ENCODE measurements around the gene PRTN3.

Gene PRTN3

DNA sequence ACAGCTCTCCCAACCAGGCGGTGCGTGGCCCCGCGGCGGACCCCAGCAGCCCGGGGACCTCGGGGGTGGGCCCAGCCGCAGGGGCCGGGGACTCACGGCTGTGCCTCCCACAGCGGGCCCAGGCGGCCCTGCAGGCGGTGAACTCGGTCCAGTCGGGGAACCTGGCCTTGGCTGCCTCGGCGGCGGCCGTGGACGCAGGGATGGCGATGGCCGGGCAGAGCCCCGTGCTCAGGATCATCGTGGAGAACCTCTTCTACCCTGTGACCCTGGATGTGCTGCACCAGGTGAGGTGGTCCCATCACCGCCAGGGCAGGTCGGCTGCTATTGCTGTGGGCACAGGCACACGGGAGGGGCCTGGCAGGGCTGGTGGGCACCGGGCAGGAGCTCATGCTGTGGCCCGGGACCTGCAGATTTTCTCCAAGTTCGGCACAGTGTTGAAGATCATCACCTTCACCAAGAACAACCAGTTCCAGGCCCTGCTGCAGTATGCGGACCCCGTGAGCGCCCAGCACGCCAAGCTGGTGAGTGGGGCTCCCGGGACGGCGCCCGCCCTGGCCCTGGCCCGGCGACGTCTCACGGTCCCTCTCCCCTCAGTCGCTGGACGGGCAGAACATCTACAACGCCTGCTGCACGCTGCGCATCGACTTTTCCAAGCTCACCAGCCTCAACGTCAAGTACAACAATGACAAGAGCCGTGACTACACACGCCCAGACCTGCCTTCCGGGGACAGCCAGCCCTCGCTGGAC, 36.2 kb upstream of the PRTN3 start:
- TF ChIP-seq, protein P1, sequence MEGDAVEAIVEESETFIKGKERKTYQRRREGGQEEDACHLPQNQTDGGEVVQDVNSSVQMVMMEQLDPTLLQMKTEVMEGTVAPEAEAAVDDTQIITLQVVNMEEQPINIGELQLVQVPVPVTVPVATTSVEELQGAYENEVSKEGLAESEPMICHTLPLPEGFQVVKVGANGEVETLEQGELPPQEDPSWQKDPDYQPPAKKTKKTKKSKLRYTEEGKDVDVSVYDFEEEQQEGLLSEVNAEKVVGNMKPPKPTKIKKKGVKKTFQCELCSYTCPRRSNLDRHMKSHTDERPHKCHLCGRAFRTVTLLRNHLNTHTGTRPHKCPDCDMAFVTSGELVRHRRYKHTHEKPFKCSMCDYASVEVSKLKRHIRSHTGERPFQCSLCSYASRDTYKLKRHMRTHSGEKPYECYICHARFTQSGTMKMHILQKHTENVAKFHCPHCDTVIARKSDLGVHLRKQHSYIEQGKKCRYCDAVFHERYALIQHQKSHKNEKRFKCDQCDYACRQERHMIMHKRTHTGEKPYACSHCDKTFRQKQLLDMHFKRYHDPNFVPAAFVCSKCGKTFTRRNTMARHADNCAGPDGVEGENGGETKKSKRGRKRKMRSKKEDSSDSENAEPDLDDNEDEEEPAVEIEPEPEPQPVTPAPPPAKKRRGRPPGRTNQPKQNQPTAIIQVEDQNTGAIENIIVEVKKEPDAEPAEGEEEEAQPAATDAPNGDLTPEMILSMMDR (conservative IDR thresholded peaks at IDR 0.05; ENCODE audit: low read depth, low read length): no peak
- DNase-seq (ENCODE audit: low read depth): no peak
- no peak overlapping the region for H3K4me3 ChIP-seq (ENCODE audit: low read length)

DNA sequence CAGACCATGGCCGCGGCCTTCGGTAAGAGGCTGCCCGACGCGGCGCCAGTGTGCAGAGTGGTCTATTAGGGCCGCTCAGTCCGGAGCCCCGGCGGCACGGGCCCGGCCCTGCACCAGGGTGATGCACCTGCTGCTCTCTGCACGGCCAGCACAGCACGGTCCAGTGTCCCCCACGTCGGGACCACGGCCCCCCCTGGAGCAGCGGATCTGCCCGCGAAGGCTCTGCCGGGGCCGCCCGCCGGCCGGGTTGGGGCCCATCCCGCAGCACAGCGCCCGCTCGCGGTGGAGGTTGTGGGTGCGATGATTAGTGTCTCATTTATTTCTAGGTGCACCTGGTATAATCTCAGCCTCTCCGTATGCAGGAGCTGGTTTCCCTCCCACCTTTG, 35.6 kb upstream of the PRTN3 start:
- TF ChIP-seq, protein P1 (conservative IDR thresholded peaks at IDR 0.05; ENCODE audit: low read depth, low read length): no peak
- DNase-seq (ENCODE audit: low read depth): no peak
- H3K4me3 ChIP-seq (ENCODE audit: low read length): no peak overlapping the region

DNA sequence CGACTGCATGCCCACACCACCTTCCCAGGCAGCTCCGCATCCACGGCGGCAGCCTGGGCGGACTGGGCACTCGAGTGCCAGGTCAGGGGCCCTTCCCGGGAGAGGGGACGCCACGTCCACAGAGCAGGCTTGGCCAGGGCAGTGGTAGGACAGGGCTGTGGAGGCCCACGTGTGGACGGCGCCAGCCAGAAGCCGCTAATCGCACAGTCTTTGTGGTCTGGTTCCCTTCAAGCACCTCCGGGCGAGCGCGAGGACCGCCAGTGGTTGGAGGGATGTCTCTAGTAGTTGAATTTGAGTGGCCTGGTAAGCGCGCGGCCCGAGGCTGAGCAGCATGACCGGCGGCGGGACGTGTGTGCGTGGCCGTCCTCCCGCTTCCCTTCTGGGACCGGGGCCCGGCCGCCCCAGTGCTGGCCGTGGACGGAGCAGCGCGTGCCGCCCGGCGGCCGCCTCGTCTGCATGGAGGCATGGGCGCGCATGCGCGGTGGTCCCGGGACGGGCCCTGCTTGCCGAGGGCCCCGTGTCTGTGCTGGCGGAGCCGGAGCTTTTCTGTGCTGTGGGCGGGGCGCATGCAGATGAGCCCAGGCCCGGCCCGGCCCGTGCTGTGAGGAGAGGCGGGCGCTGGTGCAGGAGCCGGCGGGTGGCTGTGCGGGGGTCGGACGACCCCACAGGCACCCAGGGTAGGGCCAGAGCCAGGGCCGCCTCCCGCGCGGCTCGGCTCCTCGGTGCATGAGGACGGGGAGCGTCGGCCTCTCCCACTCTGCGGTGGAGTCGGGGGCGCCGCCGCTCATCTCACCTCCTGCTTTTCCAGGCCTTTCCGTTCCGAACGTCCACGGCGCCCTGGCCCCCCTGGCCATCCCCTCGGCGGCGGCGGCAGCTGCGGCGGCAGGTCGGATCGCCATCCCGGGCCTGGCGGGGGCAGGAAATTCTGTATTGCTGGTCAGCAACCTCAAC, 34.9 kb upstream of the PRTN3 start:
- no peak for DNase-seq (ENCODE audit: low read depth)
- TF ChIP-seq, protein P1 (conservative IDR thresholded peaks at IDR 0.05; ENCODE audit: low read depth, low read length): no peak
- H3K4me3 ChIP-seq (ENCODE audit: low read length): no peak overlapping the region

DNA sequence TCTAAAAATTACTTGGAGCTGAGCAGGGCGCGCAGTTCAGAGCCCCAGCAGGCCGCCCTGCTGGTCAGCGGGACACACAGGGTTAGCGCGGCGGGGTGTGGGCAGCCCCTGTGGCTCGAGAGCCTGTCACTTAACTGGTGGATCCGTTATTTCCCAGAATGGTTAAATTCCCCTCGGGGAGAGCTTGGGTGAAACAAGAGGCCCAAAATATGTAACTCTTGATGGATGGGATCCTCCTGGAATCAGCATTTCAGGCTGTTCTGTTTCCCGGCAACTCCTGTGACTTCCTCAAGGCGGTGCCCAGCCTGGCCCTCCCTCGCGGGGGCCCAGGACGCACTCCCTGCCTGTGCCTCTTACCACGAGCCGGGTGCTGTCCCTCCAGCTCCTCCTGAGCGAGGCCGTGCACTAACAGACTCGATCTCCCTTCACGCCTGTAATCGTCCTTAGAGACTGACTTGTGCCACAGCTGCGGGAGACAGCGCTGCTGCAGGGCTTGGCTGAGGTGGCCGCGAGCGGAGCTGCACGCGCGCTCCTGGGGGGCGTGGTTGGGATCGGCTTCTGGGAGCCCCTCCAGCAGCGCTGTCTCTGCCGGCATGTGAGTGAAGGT, 33.9 kb upstream of the PRTN3 start:
- TF ChIP-seq, protein P1 (conservative IDR thresholded peaks at IDR 0.05; ENCODE audit: low read depth, low read length): no peak
- H3K4me3 ChIP-seq (ENCODE audit: low read length): no peak overlapping the region
- no peak for DNase-seq (ENCODE audit: low read depth)

DNA sequence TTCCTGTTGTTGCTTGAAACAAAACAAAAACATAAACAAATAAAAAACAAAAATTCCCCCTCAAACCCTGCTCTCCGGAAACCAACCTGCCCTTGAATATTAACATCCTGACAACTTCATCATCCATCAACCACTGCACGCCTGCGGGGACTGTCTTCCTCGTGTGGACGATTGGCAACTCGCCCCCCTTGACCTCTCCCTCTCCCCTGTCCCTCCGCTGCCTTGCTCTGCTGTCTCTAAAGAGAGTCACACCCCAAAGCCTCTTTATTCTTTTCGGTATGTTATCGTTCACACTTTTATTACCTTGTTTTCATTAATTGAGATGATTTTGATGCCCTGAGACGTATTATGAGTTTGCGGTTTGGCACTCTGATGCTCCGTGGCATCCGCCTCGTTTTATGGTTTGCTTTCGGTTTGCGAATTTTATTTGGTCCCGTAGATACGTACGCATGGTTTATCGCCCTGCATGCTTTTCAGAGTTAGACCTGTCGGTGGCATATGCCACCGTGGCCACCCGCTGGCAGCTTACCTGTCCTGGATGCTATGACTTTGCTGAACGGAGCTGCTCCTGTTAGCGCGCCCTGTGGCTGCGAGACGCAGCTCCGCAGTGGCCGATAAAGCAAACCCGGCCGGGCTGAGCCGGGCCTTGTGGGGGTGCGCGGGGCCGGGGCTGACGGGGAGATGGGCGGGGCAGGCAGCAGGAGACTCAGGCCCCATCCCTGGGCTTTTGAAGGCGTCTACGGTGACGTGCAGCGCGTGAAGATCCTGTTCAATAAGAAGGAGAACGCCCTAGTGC, 33.0 kb upstream of the PRTN3 start:
- DNase-seq (ENCODE audit: low read depth): no peak
- TF ChIP-seq, protein P1 (conservative IDR thresholded peaks at IDR 0.05; ENCODE audit: low read depth, low read length): no peak
- H3K4me3 ChIP-seq (ENCODE audit: low read length): no peak overlapping the region

DNA sequence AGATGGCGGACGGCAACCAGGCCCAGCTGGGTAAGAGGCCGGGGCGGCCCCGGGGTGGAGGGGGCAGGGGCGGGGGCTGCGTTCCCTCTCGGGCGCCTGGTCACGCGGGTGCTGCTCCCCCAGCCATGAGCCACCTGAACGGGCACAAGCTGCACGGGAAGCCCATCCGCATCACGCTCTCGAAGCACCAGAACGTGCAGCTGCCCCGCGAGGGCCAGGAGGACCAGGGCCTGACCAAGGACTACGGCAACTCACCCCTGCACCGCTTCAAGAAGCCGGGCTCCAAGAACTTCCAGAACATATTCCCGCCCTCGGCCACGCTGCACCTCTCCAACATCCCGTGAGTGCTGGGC, 32.4 kb upstream of the PRTN3 start:
- no peak overlapping the region for H3K4me3 ChIP-seq (ENCODE audit: low read length)
- TF ChIP-seq, protein P1 (conservative IDR thresholded peaks at IDR 0.05; ENCODE audit: low read depth, low read length): no peak
- DNase-seq (ENCODE audit: low read depth): no peak
